ENCODE data around the gene SERPINA12.

Gene SERPINA12

GRCh38 chr14:94509356-94509755 is at the start of gene SERPINA12:
TSS of gene SERPINA12 (minus strand) at chr14:94509469. CDS start at chr14:94498397, 11,072 bp downstream.
- DNase-seq, result no peak

GRCh38 chr14:94558842-94559241 is 49.6 kb upstream of the SERPINA12 start:
- no peak for DNase-seq

- no peak for DNase-seq
Measured at GRCh38 chr14:94557327-94557726, 48.1 kb upstream of the SERPINA12 start.

GRCh38 chr14:94555991-94556390 is 46.7 kb upstream of the SERPINA12 start:
- no peak for DNase-seq

- no peak for DNase-seq
Measured at GRCh38 chr14:94550041-94550440, 40.8 kb upstream of the SERPINA12 start.

- peak; percentile 5 for DNase-seq
Measured at GRCh38 chr14:94548999-94549985, 40.0 kb upstream of the SERPINA12 start.

GRCh38 chr14:94548131-94548998 is 39.1 kb upstream of the SERPINA12 start:
- no peak for DNase-seq

- no peak for DNase-seq
Measured at GRCh38 chr14:94547726-94548125, 38.5 kb upstream of the SERPINA12 start.

- DNase-seq, result no peak
Measured at GRCh38 chr14:94547151-94547680, 37.9 kb upstream of the SERPINA12 start.

- no peak for DNase-seq
Measured at GRCh38 chr14:94545131-94545841, 36.0 kb upstream of the SERPINA12 start.

GRCh38 chr14:94544726-94545125 is 35.5 kb upstream of the SERPINA12 start:
- no peak for DNase-seq

- no peak for DNase-seq
Measured at GRCh38 chr14:94543449-94544124, 34.3 kb upstream of the SERPINA12 start.

GRCh38 chr14:94542811-94543440 is 33.7 kb upstream of the SERPINA12 start:
- DNase-seq, result no peak

GRCh38 chr14:94542111-94542810 is 33.0 kb upstream of the SERPINA12 start:
- no peak for DNase-seq

- no peak for DNase-seq
Measured at GRCh38 chr14:94541234-94541975, 32.1 kb upstream of the SERPINA12 start.

- no peak for DNase-seq
Measured at GRCh38 chr14:94540031-94540794, 30.9 kb upstream of the SERPINA12 start.

- DNase-seq, result no peak
Measured at GRCh38 chr14:94539181-94539580, 29.9 kb upstream of the SERPINA12 start.

- DNase-seq, result no peak
Measured at GRCh38 chr14:94538070-94538740, 28.9 kb upstream of the SERPINA12 start.

GRCh38 chr14:94536836-94537235 is 27.6 kb upstream of the SERPINA12 start:
- DNase-seq, result peak; percentile 43
